HEK293T (cell line): ENCODE measurements around the gene RFX3.

ENCODE experiments used
- BHLHE40 ChIP-seq: fragments of 450-650 bp; IDR thresholded peaks from 2 replicates; pipeline ENCODE4 v1.6.1; 2016; ENCODE audit warnings: mild to moderate bottlenecking, moderate library complexity, borderline replicate concordance
- CTBP1 ChIP-seq: fragments of 450-650 bp; IDR thresholded peaks from 2 replicates; pipeline ENCODE4 v1.6.1; 2016; ENCODE audit warnings: borderline replicate concordance
- ELF4 ChIP-seq: fragments of 450-650 bp; IDR thresholded peaks from 2 replicates; pipeline ENCODE4 v1.6.1; 2017; ENCODE audit warnings: antibody characterized with exemption
- FOXA1 ChIP-seq: fragments of 450-650 bp; IDR thresholded peaks from 2 replicates; pipeline ENCODE4 v1.6.1; 2016; ENCODE audit warnings: mild to moderate bottlenecking
- FOXK2 ChIP-seq: fragments of 450-650 bp; IDR thresholded peaks from 2 replicates; pipeline ENCODE4 v1.6.1; 2016; ENCODE audit warnings: mild to moderate bottlenecking
- FOXM1 ChIP-seq: fragments of 450-650 bp; IDR thresholded peaks from 2 replicates; pipeline ENCODE4 v1.6.1; 2017; ENCODE audit warnings: mild to moderate bottlenecking, borderline replicate concordance
- HDGF ChIP-seq: fragments of 450-650 bp; IDR thresholded peaks from 2 replicates; pipeline ENCODE4 v1.6.1; 2017; ENCODE audit warnings: antibody characterized with exemption, borderline replicate concordance
- L3MBTL2 ChIP-seq: fragments of 450-650 bp; conservative IDR thresholded peaks from 2 replicates; pipeline ENCODE4 v1.6.1; 2016; ENCODE audit warnings: mild to moderate bottlenecking
- NFRKB ChIP-seq: fragments of 450-650 bp; IDR thresholded peaks from 2 replicates; pipeline ENCODE4 v1.6.1; 2016; ENCODE audit warnings: mild to moderate bottlenecking, moderate library complexity
- PKNOX1 ChIP-seq: fragments of 450-650 bp; IDR thresholded peaks from 2 replicates; pipeline ENCODE4 v1.6.1; 2016
- SP1 ChIP-seq: fragments of 450-650 bp; IDR thresholded peaks from 2 replicates; pipeline ENCODE4 v1.6.1; 2017
- SUZ12 ChIP-seq: fragments of 450-650 bp; IDR thresholded peaks from 2 replicates; pipeline ENCODE4 v1.6.1; 2016; ENCODE audit warnings: mild to moderate bottlenecking
- TARDBP ChIP-seq: fragments of 450-650 bp; IDR thresholded peaks from 2 replicates; pipeline ENCODE4 v1.6.1; 2016
- ZNF384 ChIP-seq: fragments of 450-650 bp; IDR thresholded peaks from 2 replicates; pipeline ENCODE4 v1.6.1; 2016

DNA sequence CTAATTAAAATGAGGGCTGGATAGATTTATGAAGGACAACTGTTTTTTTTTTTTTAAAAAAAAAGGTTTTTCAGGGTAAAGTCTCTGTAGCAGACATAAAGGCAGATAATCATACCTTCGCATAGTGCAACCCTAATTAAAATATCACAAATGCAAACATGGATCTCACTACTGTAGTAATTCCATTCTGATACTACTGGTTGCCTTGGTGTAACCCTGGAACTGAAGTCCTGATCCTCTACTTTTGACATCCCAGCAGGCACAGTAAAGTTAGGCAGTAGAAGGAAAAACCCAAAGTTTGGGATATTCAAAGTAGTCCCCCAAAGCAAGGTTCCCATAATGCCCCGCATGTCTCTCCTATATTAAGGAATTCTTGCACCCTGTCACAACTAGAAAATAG is 19.6 kb downstream of the RFX3 start:
- TF ChIP-seq BHLHE40 (no peak), SP1 (no peak), CTBP1 (no peak), HDGF (no peak), FOXM1 (no peak), ZNF384 (no peak), TARDBP (no peak), FOXK2 (no peak), PKNOX1 (no peak), L3MBTL2 (no peak), NFRKB (no peak), FOXA1 (no peak), SUZ12 (no peak), ELF4 (no peak)
